Muscle of arm (tissue), 12 donors: ENCODE data around the gene STOM. TPM values are rescaled to one million over a fixed set of nuclear protein-coding genes. Genes with fewer than 3 reads are reported as not detected.

ENCODE experiments used
- DNase-seq: peaks from one replicate; pipeline ENCODE4 v3.0.0-alpha.2; 2013
- polyA plus RNA-seq, 12 donors: library from polyadenylated mRNA; unstranded; fragments of 120-200 nt; gene quantifications; one replicate each; pipeline ENCODE4 v1.2.1, GENCODE V29; 2013; ENCODE audit not compliant: insufficient read length in 12 of 12

STOM gene
- polyA plus RNA-seq, 12 donors: 58.4 to 95.4 (median 74.8) TPM; not detected in 1

DNA sequence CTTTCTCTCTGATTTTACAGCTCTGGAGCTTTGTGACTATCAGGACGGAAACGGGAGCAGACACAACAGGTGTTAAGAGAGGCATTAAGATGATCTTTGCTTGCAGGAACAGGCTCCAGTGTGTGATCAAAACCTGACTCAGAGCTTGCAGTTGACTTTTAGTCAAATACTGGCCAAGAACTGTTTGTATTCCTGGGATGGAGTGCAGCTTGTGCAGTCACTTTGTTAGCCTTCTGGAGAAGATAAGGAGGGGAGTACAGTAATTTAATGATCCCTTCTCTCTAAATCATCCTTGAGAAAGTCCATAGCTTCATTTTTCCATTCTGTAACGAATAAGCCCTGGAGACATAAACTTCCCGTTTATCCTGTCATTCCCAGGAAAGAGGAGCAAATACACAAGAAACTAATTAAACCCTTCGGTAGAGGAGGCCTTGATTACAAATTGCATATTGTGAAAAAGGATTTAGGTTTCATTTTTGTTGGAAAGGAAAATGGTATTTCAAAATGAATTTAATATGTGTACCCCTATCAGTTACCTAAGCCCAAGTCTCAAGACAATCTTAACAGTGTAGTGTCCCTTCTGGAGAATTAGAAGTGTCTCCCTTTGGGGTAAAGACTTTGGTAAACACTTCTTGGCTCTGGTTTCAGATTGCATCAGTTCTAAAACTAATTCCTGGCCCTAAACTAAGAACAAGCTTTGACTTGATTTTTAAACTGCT lies 3.1 kb upstream of the STOM start:
- peak; percentile 63 for DNase-seq

- DNase-seq: no peak
These were observed 2.4 kb upstream of the STOM start for GRCh38 chr9:121372239-121373010.

- no peak for DNase-seq
These were observed 1.5 kb upstream of the STOM start for GRCh38 chr9:121371495-121372061.

GRCh38 chr9:121368745-121369144 lies 1.3 kb downstream of the STOM start:
- no peak for DNase-seq

DNA sequence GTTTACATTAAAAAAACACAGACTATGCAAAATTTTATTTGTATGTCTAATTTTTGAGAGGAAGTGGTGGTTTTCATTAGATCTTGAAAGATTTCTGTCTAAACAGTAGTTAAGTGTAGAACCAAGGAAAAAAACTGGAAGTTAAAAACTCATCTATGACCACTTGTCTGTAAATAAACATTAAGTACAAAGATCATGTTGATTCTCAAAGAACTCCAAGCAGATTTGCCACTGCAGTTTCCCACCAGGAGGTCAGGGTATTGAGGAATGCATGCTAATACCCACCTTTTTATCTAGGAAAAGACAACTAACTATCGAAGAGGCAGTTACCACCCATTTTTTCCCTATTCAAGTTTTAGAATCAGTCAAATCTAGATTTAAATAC lies 1.9 kb downstream of the STOM start:
- no peak for DNase-seq

DNA sequence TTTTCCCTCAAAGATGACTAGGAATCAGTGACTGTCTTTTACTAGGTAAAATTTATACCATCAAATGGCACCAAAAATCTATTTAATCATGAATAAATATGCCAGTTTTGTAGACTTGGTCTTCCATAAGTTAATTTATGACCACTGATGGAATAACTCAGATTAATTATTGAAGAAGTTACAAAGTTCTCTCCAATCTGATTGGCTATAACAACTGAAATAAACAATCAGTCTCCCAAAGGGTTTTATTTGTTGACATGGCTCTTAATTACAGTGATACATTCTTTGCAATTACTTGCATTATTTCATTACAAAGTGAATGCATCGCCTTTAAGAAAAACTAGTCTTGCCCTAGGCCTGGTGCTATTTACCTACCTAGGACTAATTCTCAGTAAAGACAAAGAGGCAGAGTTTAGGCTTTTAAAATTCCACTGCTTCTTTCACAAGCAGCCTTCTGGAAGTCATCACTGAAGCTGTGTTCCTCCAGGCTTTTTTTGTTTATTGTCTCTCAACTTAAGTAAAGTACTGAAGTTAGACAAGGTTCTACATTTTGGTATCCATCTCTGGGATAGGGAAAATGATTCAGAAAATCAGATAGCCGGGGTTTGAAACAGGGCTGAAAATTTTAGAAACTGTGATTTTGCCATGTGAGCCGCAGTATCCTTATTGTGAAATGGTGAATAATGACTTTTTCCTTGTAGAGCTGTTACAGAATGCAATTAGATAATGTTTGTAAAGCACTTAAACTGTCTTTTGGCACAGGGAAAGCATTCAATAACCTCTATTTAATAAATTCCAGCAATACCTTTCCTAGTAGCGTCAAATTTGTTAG lies 2.5 kb downstream of the STOM start:
- DNase-seq: no peak

GRCh38 chr9:121366611-121367192 lies 3.3 kb downstream of the STOM start:
- no peak for DNase-seq

DNA sequence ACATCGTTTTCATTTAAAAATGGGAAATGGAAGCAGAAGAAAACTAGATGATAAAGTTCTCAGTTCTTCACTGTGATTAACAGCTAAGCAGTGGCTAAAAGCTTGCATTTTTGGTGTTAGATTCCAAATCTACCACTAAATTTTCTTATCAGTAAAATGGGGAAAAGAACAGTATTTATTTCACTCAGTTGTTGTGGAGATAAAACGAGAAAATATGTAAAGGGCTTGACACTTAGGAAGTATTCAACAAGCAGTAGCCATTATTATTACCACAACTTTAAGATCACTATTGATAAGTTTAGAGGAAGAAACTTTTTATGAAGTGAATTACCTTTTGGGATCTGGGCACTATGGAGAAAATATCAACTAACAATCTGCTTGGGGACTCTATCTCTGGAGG lies 4.5 kb downstream of the STOM start:
- DNase-seq: no peak

- no peak for DNase-seq
These were observed 5.2 kb downstream of the STOM start for GRCh38 chr9:121364886-121365285.

- no peak for DNase-seq
These were observed 6.0 kb downstream of the STOM start for GRCh38 chr9:121364077-121364476.

- no peak for DNase-seq
These were observed 6.5 kb downstream of the STOM start for GRCh38 chr9:121363622-121363961.

GRCh38 chr9:121362813-121363621 lies 7.0 kb downstream of the STOM start:
- DNase-seq: peak; percentile 58

DNA sequence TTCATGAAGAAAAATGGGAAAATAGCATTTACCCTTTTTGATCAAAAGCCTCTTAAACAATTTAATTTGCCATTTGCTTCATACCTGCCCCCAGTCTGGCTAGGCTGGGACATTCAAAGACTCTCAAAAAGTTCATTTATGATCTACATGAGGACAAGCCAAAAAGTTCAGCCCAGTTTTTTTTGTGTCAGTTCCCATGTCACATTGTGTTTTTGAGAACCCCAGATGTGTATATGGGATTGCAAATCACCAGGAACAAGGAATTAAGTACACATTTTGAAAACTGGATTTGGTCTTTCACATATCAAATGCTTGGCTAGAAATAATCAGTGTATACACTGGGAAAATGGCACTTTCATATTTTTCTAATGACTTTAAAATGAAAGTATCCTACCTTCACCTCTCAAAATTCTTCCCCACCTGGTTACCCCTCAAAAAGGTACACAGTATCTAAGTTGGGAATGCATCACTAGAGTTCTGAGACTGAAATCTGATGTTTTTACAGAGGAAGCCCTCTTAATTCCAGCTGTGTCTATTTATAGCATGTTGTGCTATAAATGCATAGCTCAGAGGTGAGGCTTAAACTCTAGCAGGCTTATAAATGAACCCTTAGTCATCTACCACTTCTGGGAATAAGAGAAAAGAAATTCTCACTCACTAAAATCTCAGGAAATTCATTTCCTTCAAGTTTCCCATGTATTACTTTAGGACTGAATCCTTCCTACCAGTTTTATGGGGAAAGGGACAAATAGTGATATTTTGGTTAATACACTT lies 9.3 kb downstream of the STOM start:
- no peak for DNase-seq

DNA sequence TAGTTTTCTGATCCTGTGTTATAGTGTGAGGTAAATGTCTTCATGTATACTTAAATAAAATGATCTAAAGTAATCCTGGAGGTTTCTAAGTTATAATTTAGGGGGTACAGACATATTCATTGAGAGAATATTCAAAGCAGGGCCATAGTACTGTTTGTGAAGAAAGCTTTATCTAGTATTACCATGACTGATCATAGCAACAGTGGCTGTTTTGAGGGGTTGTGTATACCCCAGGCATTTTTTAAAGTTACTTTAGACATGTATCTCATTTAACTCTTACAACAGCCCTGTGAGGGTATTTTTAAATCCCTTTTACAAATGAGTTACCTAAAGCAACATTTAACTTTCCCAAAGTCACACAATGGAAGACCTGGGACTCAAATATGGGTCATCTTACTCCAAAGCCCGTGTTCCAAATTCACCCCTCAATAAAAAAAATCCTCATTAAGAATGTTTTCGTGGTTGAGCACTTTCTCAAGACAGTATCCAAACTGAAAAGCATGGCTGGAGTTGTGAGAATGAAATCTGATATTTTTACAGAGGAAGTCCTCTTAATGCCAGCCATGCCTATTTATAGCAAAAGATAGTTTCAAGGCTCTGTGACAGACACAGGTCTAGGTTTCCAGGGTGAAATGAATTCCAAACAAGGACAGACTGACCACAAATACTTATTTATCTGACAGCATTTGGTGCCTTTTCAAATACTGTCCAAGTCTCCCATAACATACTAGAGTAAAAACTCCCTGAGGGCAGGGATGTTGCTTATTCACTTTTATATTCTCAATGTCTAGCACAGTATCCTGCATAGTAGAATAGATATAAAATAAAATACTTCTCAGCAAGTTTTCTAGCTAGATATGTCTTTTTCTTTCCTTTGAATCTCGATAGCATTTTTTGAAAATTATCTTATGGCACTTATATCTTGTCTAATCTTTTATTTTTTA lies 10.4 kb downstream of the STOM start:
- no peak for DNase-seq

DNA sequence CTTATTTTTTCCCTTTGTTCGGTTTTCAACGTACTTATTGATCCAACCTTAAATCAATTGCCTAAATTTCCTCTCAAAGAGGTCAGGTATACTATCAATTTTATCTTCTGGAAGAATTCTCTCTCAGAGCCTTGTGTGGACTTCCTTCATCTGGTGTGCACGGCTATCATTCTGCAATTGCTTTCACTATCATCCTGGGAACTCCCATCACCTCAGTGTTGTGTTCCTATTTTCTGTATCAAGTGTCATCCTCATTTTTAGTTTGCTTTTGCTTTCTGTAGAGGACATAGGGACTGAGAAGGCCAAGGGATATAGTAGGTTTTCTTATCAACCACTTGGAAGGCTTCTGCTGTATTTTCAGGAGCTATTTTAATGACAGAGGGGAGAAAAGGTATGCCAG lies 11.3 kb downstream of the STOM start:
- no peak for DNase-seq

DNA sequence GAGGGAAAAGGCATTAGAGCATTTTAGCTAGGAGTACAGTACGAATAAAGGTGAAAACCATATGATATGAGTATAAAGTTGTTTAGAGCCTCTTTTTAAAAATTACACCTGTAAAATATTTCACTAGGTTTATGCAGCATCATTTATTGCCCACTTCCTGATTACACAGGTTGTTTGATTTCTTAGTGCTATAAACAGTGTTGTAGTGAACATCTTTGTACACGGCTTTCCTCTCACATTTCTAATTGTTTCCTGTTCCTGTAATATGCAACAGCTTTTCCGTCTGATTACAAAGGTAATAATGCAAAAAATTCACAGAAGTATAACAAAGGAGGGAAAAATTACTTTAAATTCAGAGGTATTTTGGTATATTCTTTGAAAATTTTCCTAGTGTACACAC lies 13.0 kb downstream of the STOM start:
- DNase-seq: no peak

DNA sequence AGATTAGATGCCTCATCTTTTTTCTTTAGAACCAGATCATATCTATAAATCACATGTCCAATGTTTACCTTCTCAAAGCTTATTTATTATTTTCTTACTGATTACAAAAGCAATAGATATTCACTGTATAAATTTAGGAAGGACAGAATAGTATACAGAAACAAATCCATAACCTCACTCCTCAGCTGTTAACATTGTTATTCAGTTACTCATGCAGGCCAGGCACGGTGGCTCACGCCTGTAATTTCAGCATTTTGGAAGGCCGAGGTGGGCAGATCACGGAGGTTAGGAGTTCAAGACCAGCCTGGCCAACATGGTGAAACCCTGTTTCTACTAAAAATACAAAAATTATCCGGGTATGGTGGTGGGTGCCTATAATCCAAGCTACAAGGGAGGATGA lies 15.3 kb downstream of the STOM start:
- DNase-seq: no peak

DNA sequence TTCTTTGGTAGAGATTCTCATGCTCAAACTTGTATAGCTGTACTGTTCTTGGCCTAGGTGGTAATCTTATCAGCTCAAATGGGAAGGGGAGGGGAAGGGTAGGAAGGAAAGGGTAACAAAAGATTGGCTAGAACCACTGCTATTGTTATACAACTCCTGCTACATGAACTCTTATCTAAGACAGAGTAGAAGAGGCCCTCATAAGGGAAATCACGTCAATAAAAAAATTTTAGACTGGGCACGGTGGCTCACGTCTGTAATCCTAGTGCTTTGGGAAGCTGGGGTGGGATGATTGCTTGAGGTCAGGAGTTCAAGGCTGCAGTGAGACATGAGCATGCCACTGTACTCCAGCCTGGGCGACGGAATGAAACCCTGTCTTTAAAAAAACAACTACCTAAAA lies 15.9 kb downstream of the STOM start:
- DNase-seq: no peak
